CD4-positive, alpha-beta T cell treated with Interleukin-21 for 1 hour (primary cell): Measurements from ENCODE around the gene F2.

ENCODE experiments used
- DNase-seq: peaks from one replicate; pipeline ENCODE4 v3.0.0-alpha.2; 2020

F2 gene

DNA sequence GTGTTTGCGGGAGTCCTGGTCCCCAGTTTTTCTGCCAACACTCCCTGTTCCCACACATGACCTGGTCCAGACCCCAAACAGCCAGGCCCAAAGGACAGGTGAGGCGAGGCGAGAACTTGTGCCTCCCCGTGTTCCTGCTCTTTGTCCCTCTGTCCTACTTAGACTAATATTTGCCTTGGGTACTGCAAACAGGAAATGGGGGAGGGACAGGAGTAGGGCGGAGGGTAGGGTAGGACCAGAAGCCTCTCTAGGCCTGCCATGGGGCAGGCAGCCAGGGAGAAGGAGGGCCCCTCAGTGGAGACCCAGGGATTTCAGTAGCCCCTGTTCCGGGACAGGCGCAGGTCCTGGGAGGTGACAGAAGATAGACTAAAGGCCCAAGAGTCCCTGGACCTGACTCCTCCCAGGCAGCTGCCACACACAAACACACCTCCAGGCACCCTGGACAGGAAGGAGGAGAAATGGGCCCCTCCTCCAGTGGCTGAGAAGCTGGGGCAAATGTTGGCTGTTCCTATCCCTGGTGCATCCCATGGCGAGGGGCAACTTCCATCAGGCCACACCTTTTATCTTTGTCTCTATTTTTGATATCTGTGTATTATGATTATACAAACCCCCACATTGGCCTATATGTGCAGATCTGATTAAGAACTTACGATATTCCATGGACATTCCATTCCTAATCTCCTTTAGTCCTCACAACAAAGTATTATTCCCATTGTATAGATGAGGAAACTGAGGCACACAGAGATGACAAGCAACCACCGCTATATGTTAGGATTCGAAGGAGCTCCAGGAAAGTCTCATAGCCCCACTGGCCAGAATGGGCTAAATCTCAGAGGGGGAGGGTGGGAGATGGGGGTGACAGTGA lies 626 bp upstream of the F2 start:
- DNase-seq = no peak

DNA sequence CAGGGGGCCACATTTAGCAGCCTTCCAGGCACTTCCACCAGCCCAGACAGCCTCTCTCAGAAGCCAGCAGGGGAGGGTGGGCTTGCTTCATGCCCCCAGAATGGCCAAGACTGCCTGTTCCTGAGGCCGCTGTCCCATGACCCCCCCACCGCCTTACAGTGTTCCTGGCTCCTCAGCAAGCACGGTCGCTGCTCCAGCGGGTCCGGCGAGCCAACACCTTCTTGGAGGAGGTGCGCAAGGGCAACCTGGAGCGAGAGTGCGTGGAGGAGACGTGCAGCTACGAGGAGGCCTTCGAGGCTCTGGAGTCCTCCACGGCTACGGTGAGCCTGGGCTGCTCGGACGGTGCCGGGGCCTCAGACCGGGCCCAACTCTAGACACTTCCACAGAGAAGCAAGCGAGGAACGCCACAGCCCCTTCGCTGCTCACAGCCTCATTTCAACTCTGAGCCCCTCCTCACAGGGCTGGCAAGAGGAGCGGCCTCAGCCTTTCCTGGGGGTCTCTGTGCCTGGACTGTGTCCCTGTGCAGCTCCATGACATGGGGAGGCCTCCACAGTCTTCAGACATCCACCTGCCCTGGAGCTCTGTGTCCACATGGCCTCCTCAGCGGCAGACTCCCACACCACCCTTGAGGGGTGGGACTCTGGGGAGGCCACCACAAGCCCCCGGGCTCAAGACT lies 668 bp downstream of the F2 start:
- no peak for DNase-seq

DNA sequence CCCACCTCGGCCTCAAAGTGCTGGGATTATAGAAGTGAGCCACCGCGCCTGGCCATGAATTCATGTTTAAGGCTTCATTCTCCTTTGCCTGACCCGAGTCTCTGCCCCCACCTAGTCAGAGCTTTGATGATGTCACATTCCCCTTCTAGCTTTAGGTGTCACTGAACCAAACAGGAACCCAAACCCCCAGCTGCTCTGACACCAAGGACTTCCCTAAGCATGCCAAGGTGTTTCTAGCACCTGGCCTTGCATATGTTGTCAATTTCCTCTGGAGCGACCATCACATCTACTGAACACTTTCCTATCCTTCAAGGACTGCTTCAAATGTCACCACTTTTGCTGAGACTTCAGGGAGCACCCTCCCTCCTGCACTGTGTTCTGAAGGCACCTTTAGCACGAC lies 2.3 kb downstream of the F2 start:
- no peak for DNase-seq

DNA sequence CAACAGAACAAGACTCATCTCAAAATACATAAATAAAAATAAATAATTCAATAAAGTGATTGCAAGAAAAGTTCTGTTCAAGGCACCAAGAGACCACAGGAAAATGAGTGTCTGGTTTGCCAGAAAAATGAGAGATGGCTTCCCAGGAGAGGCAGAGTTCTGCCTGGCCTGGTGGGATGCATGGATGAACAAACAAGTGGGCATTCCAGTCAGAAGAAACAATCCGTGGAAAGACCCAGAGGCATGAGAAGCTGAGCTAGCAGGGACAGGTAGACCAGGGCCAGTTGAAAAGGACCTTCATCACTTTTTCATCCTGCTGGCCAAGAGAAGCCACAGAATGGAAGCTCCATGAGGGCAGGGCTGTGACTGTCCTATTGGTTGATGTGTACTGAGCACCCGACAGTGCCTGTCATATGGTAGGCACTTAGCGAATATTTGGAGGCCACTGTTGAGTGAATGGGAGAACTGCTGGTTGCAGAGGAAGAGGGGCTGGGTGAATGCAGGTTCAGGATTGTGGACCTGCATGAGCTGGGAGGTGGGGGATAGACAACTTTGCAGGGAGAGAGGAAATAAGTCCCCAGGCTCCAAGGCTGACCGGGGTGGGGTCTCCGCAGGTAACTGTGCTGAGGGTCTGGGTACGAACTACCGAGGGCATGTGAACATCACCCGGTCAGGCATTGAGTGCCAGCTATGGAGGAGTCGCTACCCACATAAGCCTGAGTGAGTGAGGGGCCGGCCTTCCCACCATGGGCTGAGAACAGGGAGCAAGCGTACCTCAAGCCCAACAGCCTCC lies 3.7 kb downstream of the F2 start:
- no peak for DNase-seq

DNA sequence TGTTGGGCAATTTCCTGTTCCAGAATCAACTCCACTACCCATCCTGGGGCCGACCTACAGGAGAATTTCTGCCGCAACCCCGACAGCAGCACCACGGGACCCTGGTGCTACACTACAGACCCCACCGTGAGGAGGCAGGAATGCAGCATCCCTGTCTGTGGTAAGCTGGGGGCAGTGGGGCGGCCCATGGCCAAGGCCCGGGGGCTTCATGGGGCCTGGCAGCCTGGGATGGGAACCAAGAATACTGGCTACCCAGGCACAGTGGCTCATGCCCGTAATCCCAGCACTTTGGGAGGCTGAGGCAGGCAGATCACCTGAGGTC lies 4.3 kb downstream of the F2 start:
- DNase-seq = no peak

DNA sequence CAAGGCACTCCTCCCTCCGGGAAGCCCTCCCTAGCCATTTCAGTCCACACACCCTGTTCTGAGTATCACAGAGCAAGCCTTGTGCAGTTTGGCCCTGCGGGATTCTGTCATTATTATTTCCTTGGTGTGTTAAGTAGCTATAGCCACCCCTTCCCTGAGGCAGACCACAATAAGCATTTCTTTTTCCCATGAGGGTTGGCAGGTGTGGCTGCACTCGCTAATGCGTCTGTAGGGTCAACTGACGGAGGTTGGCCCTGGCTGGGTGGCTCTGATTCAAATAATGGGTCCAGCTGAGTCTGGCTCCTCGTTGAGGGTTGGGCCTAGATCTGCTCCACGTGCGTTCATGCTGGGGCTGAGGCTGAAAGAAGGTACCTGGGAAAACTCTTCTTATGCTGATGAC lies 5.1 kb downstream of the F2 start:
- DNase-seq = no peak

DNA sequence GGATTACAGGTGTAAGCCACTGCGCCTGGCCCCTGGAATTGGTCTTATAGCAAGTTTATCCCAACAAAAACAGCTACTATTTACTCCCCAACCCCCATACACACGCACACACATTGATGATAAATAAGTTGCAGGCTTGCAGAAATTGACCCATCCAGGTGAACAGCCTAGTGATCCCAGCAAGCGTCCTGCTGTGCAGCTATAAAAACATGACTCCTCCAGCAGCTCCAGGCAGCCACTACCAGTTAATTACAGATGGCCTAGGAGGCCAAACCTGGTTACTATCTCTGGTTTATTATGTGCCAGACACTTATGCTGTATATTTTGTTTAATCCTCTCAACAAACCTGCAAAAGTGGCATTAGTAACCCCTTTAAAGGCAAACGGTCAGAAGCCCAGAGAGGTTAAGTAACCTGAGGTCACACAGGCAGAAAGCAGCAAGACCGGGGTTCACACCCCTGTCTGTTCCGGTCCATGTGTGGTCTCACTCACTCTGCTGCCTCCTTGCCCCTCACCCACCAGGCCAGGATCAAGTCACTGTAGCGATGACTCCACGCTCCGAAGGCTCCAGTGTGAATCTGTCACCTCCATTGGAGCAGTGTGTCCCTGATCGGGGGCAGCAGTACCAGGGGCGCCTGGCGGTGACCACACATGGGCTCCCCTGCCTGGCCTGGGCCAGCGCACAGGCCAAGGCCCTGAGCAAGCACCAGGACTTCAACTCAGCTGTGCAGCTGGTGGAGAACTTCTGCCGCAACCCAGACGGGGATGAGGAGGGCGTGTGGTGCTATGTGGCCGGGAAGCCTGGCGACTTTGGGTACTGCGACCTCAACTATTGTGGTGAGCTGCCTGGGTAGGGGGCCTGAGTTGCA lies 6.6 kb downstream of the F2 start:
- DNase-seq = no peak

DNA sequence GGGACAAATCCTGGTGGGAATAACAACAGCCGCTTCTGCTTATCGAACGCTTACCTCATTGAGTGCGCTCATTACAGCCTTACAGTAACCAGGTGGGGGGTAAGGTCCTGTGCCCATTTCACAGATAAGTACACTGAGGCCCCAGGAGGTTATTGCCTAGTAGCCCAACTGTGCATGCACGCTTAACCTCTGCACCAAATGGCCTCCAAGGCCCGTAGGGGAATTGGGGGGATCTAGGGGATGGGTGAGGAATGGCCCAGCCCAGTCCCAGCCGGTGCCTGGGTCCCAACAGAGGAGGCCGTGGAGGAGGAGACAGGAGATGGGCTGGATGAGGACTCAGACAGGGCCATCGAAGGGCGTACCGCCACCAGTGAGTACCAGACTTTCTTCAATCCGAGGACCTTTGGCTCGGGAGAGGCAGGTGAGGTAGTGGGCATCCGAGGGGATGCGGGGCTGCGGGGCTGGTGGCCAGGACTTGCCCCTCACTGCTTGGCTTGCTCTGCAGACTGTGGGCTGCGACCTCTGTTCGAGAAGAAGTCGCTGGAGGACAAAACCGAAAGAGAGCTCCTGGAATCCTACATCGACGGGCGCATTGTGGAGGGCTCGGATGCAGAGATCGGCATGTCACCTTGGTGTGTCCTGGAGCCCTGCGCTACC lies 7.3 kb downstream of the F2 start:
- no peak for DNase-seq

DNA sequence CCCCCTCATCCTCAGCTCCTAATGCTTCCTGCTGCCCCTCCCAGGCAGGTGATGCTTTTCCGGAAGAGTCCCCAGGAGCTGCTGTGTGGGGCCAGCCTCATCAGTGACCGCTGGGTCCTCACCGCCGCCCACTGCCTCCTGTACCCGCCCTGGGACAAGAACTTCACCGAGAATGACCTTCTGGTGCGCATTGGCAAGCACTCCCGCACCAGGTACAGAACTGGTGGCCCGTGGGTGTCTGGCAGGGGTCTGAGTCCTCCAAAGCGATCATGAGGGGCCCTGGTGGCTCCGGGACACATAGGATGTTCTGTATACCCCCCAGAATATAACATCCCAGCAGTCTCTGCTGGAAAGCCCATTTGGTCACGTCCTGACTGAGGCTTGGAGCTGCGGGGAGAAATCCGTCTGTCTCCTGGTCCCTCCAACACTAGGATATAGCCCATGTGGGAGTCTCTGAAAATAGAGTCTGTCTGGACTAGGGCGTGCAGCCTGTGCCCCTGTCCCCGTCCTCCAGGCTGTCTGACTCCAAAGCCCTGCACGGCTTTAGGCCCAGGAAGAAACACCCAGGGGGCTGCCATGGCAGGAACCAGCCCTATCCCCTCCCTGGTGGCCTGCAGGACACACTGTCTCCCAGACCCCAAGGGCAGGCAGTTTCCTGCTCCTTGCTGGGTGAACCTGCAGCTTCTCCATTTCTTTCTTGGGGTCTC lies 9.1 kb downstream of the F2 start:
- DNase-seq = no peak

DNA sequence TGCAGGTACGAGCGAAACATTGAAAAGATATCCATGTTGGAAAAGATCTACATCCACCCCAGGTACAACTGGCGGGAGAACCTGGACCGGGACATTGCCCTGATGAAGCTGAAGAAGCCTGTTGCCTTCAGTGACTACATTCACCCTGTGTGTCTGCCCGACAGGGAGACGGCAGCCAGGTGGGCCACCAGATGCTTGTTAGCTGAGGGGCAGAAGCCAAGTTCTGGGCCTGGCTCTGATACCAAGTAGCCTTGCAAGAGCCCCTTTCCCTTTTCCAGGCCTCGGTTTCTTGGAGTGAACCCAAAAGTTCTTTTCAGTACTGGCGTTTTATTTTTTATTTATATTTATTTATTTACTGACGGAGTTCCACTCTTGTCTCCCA lies 9.6 kb downstream of the F2 start:
- DNase-seq = no peak

DNA sequence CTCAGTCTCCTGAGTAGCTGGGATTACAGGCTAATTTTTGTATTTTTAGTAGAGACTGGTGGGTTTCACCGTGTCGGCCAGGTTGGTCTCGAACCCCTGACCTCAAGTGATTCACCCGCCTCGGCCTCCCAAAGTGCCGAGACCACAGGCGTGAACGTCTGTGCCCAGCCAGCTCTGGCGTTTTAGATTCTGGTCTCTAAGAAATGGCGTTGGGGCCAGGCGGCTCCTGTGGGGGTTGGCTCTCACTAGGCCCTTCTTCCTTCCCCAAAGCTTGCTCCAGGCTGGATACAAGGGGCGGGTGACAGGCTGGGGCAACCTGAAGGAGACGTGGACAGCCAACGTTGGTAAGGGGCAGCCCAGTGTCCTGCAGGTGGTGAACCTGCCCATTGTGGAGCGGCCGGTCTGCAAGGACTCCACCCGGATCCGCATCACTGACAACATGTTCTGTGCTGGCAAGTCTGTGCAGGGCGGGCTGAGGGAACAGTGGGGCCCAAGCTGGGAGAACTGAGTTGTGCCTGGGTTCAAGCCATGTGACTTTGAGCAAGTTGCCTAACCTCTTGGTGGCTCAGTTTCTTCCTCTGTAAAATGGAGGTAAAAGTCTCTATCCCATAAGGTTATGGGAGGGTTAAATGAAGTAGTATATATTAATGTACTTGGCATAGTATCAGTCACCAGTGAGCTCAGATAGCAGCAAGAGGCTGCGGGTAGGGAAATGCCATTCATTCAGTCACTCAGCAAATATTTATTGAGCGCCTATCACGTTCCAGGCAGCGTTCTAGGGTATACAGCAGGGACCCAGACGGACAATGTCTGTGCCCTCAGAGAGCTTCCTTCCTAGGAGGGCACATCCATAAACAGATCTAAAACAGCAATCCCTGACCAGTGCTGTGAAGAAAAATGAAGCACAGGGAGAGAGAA lies 10.4 kb downstream of the F2 start:
- no peak for DNase-seq

DNA sequence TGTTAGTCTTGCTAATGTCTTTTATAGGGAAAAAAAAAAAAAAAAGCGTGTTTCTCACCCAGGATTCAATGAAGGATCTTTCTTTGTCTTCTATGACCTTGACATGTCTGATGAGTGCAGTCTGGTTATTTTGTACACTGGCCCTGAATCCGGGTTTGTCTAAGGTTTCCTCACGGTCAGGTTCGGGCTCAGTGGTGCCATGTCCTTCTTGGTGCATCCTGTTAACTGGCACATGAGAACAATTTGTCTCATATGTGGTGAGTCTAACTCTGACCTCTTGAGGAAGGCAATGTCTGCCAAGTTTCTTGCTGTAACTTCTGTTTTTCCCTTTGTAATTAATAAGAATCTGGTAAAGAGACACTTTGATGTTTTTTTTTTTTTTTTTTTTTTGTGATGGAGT lies 12.5 kb downstream of the F2 start:
- no peak for DNase-seq

DNA sequence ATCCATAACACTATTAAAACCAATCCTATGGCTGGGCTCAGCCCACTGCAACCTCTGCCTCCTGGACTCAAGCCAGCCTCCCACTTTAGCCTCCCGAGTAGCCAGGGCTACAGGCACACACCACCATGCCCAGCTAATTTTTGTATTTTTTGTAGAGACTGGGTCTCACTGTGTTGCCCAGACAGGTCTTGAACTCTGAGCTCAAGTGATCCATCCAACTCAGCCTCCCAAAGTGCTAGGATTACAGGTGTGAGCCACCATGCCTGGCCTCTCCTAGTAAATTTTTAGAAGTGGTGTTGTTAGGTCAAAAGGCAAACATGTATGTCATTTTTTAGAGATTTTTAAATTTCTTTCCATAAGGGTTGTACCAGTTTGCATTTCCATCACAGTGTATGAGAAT lies 14.2 kb downstream of the F2 start:
- DNase-seq = no peak

DNA sequence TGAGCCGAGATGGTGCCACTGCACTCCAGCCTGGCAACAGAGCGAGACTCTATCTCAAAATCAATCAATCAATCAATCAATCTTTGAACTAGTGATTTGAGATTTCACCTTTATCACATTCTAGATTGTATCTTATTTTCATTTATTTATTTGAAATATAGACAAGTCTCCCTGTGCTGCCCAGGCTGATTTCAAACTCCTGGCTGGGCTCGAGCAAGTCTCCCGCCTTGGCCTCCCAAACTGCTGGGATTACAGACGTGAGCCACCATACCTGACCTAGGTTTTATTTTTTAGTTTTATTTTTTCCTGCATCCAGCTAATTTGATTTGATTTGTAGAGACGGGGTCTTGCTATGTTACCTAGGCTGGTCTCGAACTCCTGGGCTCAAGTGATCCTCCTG lies 17.1 kb downstream of the F2 start:
- no peak for DNase-seq

DNA sequence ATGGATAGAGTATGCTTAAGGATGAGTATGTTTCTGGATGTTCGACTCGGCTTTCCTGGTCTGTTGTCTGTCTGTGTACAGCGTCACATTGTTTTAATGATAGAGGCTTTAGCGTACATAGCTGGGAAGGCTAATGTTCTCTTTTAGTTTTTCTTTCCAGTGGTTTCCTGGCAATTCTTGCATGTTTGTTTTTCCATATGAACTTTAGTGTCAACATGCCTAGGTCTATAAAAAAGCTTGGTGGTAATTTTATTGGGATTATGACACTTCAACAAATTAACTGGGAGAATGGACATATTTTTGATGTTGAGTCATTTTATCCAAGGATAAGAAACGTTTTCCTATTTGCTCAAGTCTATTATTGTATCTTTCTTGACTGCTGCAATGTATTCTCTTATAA lies 17.6 kb downstream of the F2 start:
- DNase-seq = no peak

DNA sequence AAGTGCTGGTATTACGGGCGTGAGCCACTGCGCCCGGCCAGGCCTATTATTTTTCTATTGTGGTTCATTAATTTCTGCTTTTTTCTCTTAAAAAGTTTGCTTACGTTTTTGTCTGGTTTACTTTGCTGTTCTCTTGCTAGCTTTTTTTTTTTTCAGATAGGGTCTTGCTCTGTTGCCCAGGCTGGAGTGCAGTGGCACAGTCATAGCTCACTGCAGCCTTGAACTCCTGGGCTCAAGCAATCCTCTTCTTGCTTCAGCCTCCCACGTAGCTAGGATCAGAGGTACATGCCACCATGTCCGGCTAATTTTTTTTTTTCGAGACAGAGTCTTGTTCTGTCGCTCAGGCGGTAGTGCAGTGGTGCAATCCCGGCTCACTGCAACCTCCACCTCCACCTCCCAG lies 18.7 kb downstream of the F2 start:
- no peak for DNase-seq

DNA sequence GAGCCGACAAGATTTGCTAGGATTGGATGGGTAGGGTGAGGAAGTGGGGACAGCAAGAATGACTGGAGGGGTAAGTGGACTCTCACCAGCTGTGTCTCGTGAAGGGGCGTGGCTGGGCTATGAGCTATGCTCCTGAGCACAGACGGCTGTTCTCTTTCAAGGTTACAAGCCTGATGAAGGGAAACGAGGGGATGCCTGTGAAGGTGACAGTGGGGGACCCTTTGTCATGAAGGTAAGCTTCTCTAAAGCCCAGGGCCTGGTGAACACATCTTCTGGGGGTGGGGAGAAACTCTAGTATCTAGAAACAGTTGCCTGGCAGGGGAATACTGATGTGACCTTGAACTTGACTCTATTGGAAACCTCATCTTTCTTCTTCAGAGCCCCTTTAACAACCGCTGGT lies 19.9 kb downstream of the F2 start:
- no peak for DNase-seq

DNA sequence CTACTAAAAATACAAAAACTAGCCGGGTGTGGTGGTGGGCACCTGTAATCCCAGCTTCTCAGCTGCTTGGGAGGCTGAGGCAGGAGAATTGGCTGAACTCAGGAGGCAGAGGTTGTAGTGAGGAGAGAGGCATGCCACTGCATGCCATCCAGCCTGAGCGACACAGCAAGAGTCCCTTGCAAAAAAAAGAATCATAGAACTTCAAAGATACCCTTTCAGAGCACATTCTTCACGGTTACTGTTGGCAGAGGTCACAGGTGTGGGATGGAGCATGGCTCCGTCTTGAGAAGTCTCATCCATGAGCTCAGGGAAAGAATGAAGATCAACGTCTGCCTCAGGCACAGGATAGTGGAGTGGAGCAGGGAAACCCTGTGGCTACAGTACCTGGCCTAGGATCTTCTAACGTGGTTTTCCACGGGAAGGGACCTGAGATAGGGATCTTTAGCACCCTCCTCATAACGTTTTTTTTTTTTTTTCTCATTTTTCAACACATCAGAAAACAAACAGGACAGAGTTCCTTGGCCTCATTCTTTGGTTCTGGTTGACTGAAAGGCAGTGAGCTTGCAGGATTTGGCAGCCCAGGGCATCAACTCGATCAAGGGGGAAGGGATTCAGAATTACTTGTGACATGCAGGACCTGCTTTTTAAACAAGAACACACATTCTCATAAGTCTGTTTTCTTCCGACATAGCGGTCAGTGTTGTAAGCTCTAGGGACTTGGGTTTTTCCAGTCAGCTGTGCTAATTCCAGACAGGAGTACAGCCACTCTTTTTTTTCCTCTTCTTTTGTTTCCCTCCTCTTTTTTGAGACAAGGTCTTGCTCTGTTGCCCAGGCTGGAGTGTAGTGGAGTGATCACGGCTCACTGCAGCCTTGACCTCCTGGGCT lies 22.8 kb downstream of the F2 start:
- DNase-seq = no peak

DNA sequence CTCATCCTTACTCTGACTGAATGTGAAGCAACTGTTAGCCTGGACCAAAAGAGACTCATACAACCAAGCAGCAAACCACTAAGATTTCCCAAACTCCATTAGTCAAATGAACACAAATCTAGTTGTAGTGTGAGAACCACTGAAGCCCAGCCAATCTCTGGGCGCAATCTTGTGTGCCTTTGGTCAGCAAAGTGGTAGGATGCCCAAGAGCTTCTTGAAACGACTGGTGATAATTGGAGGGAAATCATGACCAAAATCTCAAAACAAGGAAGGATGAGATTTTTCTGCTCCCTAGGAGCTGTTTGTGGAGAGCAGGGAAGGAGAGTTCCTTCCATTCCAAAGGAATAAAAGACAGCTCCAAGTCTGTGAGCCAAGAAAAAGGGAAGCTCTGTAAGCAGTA lies 24.0 kb downstream of the F2 start:
- no peak for DNase-seq
